Hepatocyte (in vitro differentiated cells): ENCODE measurements around the gene AP1S3.
A peak's percentile ranks its signal among the peaks of the same experiment; 100 is the strongest.

Experiments used
- CTCF ChIP-seq: fragments of 200-600 bp; sonication (generic); IDR thresholded peaks from 2 replicates; pipeline ENCODE4 v1.5.1; 2016; ENCODE audit warnings: antibody characterized with exemption, mild to moderate bottlenecking; ENCODE audit not compliant: poor library complexity
- EZH2 ChIP-seq: fragments of 200-600 bp; sonication (generic); IDR thresholded peaks from 2 replicates; pipeline ENCODE4 v1.6.1; 2016; ENCODE audit warnings: antibody characterized with exemption, mild to moderate bottlenecking, borderline replicate concordance
- EZH2phosphoT487 ChIP-seq: fragments of 200-600 bp; sonication (generic); IDR thresholded peaks from one replicate; pipeline ENCODE4 v1.6.1; 2018; ENCODE audit warnings: antibody characterized with exemption, mild to moderate bottlenecking, low read depth, moderate library complexity; ENCODE audit not compliant: unreplicated experiment, severe bottlenecking

GRCh38 chr2:223727562-223727961 is 109.8 kb downstream of the AP1S3 start:
- TF ChIP-seq EZH2 (no peak), CTCF (peak; percentile 65), EZH2phosphoT487 (no peak)
